Loucy (cell line): ENCODE data around the gene TMEM107.

Source experiments
- H2AFZ ChIP-seq: fragments of 200-600 bp; sonication (generic); 2 replicates; pipeline ENCODE4 v1.6.0; 2016; ENCODE audit warnings: antibody characterized with exemption, mild to moderate bottlenecking, low read length, moderate library complexity
- H3F3A ChIP-seq: fragments of 200-600 bp; 2 replicates; pipeline ENCODE4 v1.6.0; 2016; ENCODE audit warnings: antibody characterized with exemption, low read depth, mild to moderate bottlenecking
- H3K27me3 ChIP-seq: fragments of 200-600 bp; sonication (generic); 2 replicates; pipeline ENCODE4 v1.6.1; 2014; ENCODE audit warnings: low read length, mild to moderate bottlenecking; ENCODE audit not compliant: insufficient read depth, poor library complexity, severe bottlenecking
- H3K36me3 ChIP-seq: fragments of 200-600 bp; sonication (generic); 2 replicates; pipeline ENCODE4 v1.6.1; 2016; ENCODE audit warnings: low read length; ENCODE audit not compliant: insufficient read depth
- H3K4me1 ChIP-seq: fragments of 200-600 bp; sonication (generic); 2 replicates; pipeline ENCODE4 v1.5.1; 2014; ENCODE audit warnings: low read length, mild to moderate bottlenecking; ENCODE audit not compliant: insufficient read depth, poor library complexity, severe bottlenecking
- H3K4me2 ChIP-seq: fragments of 200-600 bp; sonication (generic); 2 replicates; pipeline ENCODE4 v1.6.0; 2014; ENCODE audit warnings: antibody characterized with exemption, low read length, low read depth, mild to moderate bottlenecking; ENCODE audit not compliant: poor library complexity, severe bottlenecking
- H3K4me3 ChIP-seq: fragments of 200-600 bp; sonication (generic); 2 replicates; pipeline ENCODE4 v1.5.1; 2014; ENCODE audit warnings: low read length, mild to moderate bottlenecking, mixed read lengths; ENCODE audit not compliant: poor library complexity, severe bottlenecking
- H3K79me2 ChIP-seq: fragments of 200-600 bp; sonication (generic); 2 replicates; pipeline ENCODE4 v1.6.1; 2014; ENCODE audit warnings: low read length; ENCODE audit not compliant: insufficient read depth
- H3K9ac ChIP-seq: fragments of 200-600 bp; sonication (generic); 2 replicates; pipeline ENCODE4 v1.6.0; 2014; ENCODE audit warnings: mild to moderate bottlenecking, low read depth, low read length, moderate library complexity; ENCODE audit not compliant: poor library complexity, severe bottlenecking
- H3K9me2 ChIP-seq: fragments of 200-600 bp; sonication (generic); replicated peaks from 2 replicates; pipeline ENCODE4 v1.6.1; 2016; ENCODE audit warnings: low read depth, low read length, mixed read lengths
- H3K9me3 ChIP-seq: fragments of 200-600 bp; sonication (generic); 2 replicates; pipeline ENCODE4 v1.6.1; 2014; ENCODE audit warnings: mild to moderate bottlenecking, antibody characterized with exemption, low read length, low read depth; ENCODE audit not compliant: insufficient read depth
- H4K20me1 ChIP-seq: fragments of 200-600 bp; sonication (generic); 2 replicates; pipeline ENCODE4 v1.6.0; 2014; ENCODE audit warnings: antibody characterized with exemption, low read length, mild to moderate bottlenecking; ENCODE audit not compliant: insufficient read depth, poor library complexity, severe bottlenecking
- CTCF ChIP-seq: fragments of 200-600 bp; sonication (generic); conservative IDR thresholded peaks from 2 replicates; pipeline ENCODE4 v1.5.1; 2014; ENCODE audit warnings: mild to moderate bottlenecking, antibody characterized with exemption, low read length
- EZH2phosphoT487 ChIP-seq: fragments of 200-600 bp; IDR thresholded peaks from 2 replicates; pipeline ENCODE4 v1.6.1; 2018; ENCODE audit warnings: antibody characterized with exemption, mild to moderate bottlenecking, moderate library complexity, borderline replicate concordance

TMEM107 gene

GRCh38 chr17:8151120-8151640, 25.0 kb downstream of the TMEM107 start:
- Histone ChIP-seq H2AFZ (peak overlapping the region; percentile 68), H4K20me1 (peaks cover 15% of the 10 kb centered on the region), H3K9ac (peak overlapping the region; percentile 77), H3K9me2 (no peaks in the 10 kb centered on the region), H3K4me2 (peak overlapping the region; percentile 97), H3K27me3 (no peaks in the 10 kb centered on the region), H3K36me3 (peaks cover 20% of the 10 kb centered on the region; the same call in 1 of the 2 replicates), H3K4me3 (peak overlapping the region; percentile 87), H3K79me2 (peaks cover 11% of the 10 kb centered on the region; the same call in 1 of the 2 replicates), H3F3A (no peaks in the 10 kb centered on the region), H3K4me1 (peaks cover 29% of the 10 kb centered on the region), H3K9me3 (no peaks in the 10 kb centered on the region)
- no peak for TF ChIP-seq CTCF
- no peak for TF ChIP-seq EZH2phosphoT487

GRCh38 chr17:8150194-8151119, 25.7 kb downstream of the TMEM107 start:
- peaks cover 24% of the 10 kb centered on the region for H3K4me1 ChIP-seq
- H3K27me3 ChIP-seq: no peaks in the 10 kb centered on the region
- H3K4me3 ChIP-seq: peak overlapping the region; percentile 87
- peaks cover 15% of the 10 kb centered on the region for H4K20me1 ChIP-seq
- no peaks in the 10 kb centered on the region for H3F3A ChIP-seq
- TF ChIP-seq EZH2phosphoT487 (no peak), CTCF (no peak)
- no peak overlapping the region for H2AFZ ChIP-seq
- H3K9me2 ChIP-seq: no peaks in the 10 kb centered on the region
- H3K4me2 ChIP-seq: peak overlapping the region; percentile 97
- no peaks in the 10 kb centered on the region for H3K9me3 ChIP-seq
- H3K79me2 ChIP-seq: peaks cover 11% of the 10 kb centered on the region; the same call in 1 of the 2 replicates
- H3K9ac ChIP-seq: peak overlapping the region; percentile 70
- H3K36me3 ChIP-seq: peaks cover 23% of the 10 kb centered on the region; the same call in 1 of the 2 replicates

- H3K4me2 ChIP-seq: peak overlapping the region; percentile 97
- peaks cover 22% of the 10 kb centered on the region for H3K4me1 ChIP-seq
- no peak for TF ChIP-seq EZH2phosphoT487
- no peak for TF ChIP-seq CTCF
- H2AFZ ChIP-seq: no peak overlapping the region
- H3K9ac ChIP-seq: no peak overlapping the region
- H3K4me3 ChIP-seq: no peak overlapping the region
- no peaks in the 10 kb centered on the region for H3K27me3 ChIP-seq
- H3K9me2 ChIP-seq: no peaks in the 10 kb centered on the region
- peaks cover 11% of the 10 kb centered on the region; the same call in 1 of the 2 replicates for H3K79me2 ChIP-seq
- peaks cover 23% of the 10 kb centered on the region; the same call in 1 of the 2 replicates for H3K36me3 ChIP-seq
- no peaks in the 10 kb centered on the region for H3K9me3 ChIP-seq
- peaks cover 15% of the 10 kb centered on the region for H4K20me1 ChIP-seq
- H3F3A ChIP-seq: no peaks in the 10 kb centered on the region
Observed at GRCh38 chr17:8149419-8150193, 26.6 kb downstream of the TMEM107 start.
